Astrocyte of the hippocampus (primary cell): ENCODE results near the gene TESPA1.
A peak's percentile ranks its signal among the peaks of the same experiment; 100 is the strongest.
"Not testable (repeated sequence)": the region's sequence is repeated elsewhere in the genome, so short reads cannot be mapped to it uniquely, and the experiment has no call there.

Source experiments
- DNase-seq: peaks from one replicate; pipeline ENCODE4 v3.0.0; 2011; ENCODE audit warnings: low read depth, low spot score

TESPA1 gene

GRCh38 chr12:54984658-54985376 is at the start of gene TESPA1:
Gene TESPA1, minus strand, starts transcription at chr12:54984762. Its CDS starts 10,200 bp downstream, at chr12:54974562.
- DNase-seq = no peak

- DNase-seq = no peak
Measured at GRCh38 chr12:55034218-55034617, 49.7 kb upstream of the TESPA1 start.

- no peak for DNase-seq
Measured at GRCh38 chr12:55025508-55025907, 40.9 kb upstream of the TESPA1 start.

- DNase-seq = no peak
Measured at GRCh38 chr12:55024575-55024974, 40.0 kb upstream of the TESPA1 start.

- peak; percentile 88 for DNase-seq
Measured at GRCh38 chr12:55019784-55020183, 35.2 kb upstream of the TESPA1 start, which contains the start of gene NEUROD4. Gene NEUROD4, plus strand, starts transcription at chr12:55019974. Its CDS starts 6,466 bp downstream, at chr12:55026440.

- DNase-seq = no peak
Measured at GRCh38 chr12:55017416-55017925, 32.9 kb upstream of the TESPA1 start.

- no peak for DNase-seq
Measured at GRCh38 chr12:55008944-55009585, 24.5 kb upstream of the TESPA1 start.

GRCh38 chr12:55002355-55002754 is 17.8 kb upstream of the TESPA1 start:
- no peak for DNase-seq

- no peak for DNase-seq
Measured at GRCh38 chr12:55001198-55001868, 16.8 kb upstream of the TESPA1 start.

GRCh38 chr12:54998958-54999510 is 14.5 kb upstream of the TESPA1 start:
- DNase-seq = no peak

GRCh38 chr12:54997929-54998522 is 13.5 kb upstream of the TESPA1 start:
- DNase-seq = no peak

GRCh38 chr12:54996205-54996604 is 11.6 kb upstream of the TESPA1 start:
- DNase-seq = no peak

- peak; percentile 83 for DNase-seq
Measured at GRCh38 chr12:54993181-54993835, 8.7 kb upstream of the TESPA1 start.

GRCh38 chr12:54991991-54992375 is 7.4 kb upstream of the TESPA1 start:
- no peak for DNase-seq

- DNase-seq = no peak
Measured at GRCh38 chr12:54991161-54991990, 6.8 kb upstream of the TESPA1 start.

- no peak for DNase-seq
Measured at GRCh38 chr12:54989829-54990228, 5.3 kb upstream of the TESPA1 start.

- peak; percentile 37 for DNase-seq
Measured at GRCh38 chr12:54988402-54989054, 4.0 kb upstream of the TESPA1 start.

- no peak for DNase-seq
Measured at GRCh38 chr12:54987611-54988231, 3.2 kb upstream of the TESPA1 start.

GRCh38 chr12:54986773-54987172 is 2.2 kb upstream of the TESPA1 start:
- not testable (repeated sequence) for DNase-seq
